D721Med (cell line): Measurements from ENCODE around the gene PPP2R2D.

Experiments used
- DNase-seq: peaks from one replicate; pipeline ENCODE4 v3.0.0; 2011; ENCODE audit warnings: low spot score; ENCODE audit not compliant: insufficient read length
- FAIRE-seq: peaks from 2 replicates; lab custom pipeline; 2011; peaks lifted over from hg19 to GRCh38; lab: Jason Lieb, UNC
- TF ChIP-seq, protein P1 (sequence below): IDR thresholded peaks from 2 replicates; pipeline ENCODE4 v1.5.1; 2012; ENCODE audit warnings: mild to moderate bottlenecking, control low read depth; ENCODE audit not compliant: insufficient read depth; ENCODE audit errors: missing control alignments

Gene PPP2R2D

DNA sequence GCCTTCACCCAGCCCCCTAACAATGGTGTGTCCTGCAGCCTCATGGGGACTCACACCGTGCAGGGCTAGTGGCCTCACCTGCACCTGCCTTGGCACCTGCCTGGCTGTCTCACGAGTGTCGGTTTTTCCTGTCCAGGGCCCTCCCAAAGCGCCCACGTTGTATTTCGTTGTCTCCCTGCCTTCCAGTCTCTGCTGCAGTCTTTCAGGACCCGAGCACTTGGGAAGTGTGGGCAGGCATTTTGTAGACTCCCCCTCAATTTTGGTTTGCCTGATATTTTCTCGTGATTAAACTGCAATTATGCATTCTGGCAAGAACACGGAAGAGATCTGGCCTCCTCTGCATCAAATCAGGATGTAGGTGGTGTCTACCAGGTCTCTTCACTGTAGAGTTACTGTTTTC lies 63.0 kb downstream of the PPP2R2D start:
- TF ChIP-seq, protein P1, sequence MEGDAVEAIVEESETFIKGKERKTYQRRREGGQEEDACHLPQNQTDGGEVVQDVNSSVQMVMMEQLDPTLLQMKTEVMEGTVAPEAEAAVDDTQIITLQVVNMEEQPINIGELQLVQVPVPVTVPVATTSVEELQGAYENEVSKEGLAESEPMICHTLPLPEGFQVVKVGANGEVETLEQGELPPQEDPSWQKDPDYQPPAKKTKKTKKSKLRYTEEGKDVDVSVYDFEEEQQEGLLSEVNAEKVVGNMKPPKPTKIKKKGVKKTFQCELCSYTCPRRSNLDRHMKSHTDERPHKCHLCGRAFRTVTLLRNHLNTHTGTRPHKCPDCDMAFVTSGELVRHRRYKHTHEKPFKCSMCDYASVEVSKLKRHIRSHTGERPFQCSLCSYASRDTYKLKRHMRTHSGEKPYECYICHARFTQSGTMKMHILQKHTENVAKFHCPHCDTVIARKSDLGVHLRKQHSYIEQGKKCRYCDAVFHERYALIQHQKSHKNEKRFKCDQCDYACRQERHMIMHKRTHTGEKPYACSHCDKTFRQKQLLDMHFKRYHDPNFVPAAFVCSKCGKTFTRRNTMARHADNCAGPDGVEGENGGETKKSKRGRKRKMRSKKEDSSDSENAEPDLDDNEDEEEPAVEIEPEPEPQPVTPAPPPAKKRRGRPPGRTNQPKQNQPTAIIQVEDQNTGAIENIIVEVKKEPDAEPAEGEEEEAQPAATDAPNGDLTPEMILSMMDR: no peak
- DNase-seq (no peak), FAIRE-seq (no peak)

DNA sequence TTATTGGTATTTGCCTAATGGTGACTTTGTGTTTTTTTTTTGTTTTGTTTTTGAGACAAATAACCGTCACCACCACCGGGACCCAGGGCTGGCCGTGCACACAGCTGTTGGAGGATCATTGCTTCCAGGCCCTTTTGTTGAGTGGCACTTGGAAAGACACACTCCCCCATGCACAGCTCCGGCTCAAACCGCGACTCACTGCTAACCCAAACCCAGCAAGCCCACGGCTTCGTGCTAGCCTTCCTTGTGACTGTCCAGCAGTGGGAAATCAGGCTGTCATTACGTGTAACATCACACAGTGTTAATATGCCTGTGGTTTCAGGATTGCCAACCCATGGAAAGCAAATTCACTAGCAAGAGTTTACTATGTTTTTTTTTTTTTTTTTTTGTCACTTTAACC lies 63.5 kb downstream of the PPP2R2D start:
- no peak for FAIRE-seq
- DNase-seq: no peak
- TF ChIP-seq, protein P1: no peak

DNA sequence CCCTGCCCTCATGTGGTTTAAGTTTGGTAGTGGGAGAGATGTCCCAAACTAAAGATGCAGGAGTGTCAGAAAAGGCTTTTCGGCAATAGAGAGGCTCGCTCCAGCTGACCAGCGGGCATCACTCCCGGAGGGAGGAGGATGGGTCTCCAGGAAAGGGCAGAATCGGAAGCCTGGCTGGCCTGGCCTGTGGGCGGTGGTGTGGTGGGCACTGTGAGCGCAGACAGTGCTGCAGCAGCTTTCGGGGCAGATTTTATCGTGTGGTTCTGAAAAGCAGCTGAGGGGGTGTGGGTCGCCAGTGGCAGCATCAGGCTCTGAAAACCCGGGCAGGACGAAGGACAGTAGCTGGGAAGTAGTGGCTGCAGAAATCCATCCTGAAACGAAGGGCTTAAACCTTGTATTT lies 68.1 kb downstream of the PPP2R2D start:
- no peak for DNase-seq
- no peak for FAIRE-seq
- TF ChIP-seq, protein P1: no peak

DNA sequence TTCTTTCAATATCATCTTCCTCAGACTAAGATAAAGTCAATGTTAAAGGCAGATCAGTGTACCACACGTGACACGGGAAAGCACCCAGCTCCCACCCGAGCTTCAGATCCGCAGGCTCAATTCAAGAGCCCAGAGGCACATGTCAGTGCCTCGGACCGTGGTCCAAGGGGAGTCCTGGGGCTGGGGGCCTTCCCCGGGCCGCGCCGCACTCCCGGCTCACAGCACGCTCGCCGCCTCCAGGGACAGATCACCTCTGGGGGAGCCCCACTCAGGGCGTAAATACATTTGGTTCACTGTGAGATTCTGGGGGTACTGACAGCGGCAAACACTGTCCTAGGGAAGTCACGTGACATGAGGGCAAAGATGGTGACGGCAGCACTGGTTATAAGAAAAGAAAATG lies 70.1 kb downstream of the PPP2R2D start:
- FAIRE-seq (no peak), DNase-seq (no peak)
- TF ChIP-seq, protein P1: no peak

DNA sequence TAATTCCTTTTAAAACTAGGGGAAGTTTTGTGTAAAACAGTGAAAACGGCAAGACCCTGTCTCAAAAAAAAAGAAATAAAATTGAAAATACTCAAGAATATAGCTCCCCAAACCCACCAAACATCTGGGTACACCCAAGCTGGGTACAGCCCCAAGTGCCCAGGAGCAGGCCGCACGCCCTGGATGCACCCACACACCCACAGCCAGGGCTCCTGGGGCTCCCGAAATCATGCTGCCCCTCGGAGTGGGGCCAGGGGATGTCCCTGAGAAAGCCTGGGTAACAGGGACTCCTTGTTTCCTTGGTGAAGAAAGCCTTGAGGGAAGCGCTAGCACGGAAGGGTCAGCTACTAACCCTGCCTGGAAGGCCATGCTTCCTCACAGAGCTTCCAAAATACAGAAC lies 70.8 kb downstream of the PPP2R2D start:
- FAIRE-seq: no peak
- no peak for DNase-seq

DNA sequence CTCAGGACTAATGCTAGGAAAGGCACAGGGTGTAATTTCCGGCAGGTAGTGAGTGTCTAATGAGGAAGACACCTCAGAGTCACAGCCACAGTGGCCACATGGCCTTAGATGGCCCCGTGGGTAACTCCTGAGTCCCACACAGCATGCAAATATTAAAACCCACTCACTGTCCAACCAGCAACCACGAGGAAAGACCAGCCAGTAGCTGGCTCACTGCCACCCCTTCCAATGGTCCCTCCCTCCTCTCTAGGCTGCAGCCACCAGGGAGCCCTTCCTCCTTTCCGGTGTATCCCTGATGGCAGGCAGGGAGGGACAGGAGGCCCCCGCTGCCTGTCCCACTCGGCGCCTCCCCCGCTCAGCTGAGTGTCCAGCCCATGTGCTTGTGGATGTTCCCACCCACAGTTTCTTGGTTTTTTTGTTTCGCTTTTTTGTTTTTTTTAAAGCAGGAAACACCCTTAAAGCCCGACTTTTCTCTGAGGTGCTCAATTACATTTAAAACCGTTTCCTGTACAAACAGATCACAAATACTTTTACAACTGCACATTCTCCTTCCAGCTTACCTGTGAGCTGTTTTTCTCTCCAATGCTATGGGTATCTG lies 71.8 kb downstream of the PPP2R2D start:
- DNase-seq: no peak

More for the DNA sequence above, 70.8 kb downstream of the PPP2R2D start:
- TF ChIP-seq, protein P1: no peak

DNA sequence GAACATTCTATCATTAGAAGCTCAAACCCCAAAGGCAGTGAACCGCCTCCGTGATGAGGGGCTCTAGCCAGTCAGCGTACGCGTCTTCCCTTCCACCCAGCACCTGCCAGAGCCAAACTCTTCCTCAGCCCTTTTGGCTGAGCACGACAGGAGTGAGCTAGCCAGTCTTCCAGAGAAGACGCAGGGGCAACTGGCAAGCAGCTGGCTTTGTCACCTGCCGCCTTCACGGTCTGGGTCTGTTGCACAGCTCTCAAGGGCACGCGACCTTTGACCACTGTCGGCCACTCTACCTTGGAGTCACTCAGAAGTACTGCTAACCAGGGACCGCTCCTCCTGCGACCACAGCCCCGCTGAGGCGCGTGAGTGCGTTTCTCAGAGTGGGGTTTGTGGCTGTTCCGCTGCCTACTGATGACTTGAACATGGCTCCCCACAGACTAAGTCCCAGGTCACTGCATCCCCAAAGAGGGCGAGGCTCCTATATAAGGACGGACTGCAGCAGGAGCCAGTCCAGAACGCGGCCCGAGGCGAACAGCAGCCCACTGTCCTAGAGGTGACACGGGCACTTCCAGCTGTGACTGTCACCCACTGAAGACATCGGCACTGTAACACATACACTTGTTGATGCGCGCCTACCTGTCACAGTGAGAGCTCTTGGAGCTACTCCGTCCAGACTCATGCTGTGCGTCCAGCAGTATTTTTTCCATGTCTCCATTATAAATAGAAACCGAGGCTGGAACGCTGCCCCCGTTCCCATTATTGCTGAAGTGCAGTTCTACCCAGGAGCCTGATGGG lies 72.5 kb downstream of the PPP2R2D start:
- FAIRE-seq: no peak
- TF ChIP-seq, protein P1: no peak
- DNase-seq: no peak

More for the DNA sequence above, 71.8 kb downstream of the PPP2R2D start:
- FAIRE-seq: no peak
- TF ChIP-seq, protein P1: no peak
